Naive thymus-derived CD8-positive, alpha-beta T cell (primary cell): ENCODE results near the gene DENND4B. TPM values are rescaled to one million over a fixed set of nuclear protein-coding genes. Genes with fewer than 3 reads are reported as not detected.
A peak's percentile ranks its signal among the peaks of the same experiment; 100 is the strongest.

Experiments
- ATAC-seq, 2 donors: fragments of 150-1000 bp; cut with Tn5 transposase in 1 of 2; sonication (Bioruptor Pico), chemical (Tn5 transposase) in 1 of 2; 1 replicate in 1 of 2; 2 replicates in 1 of 2; pipeline ENCODE4 v1.10.0; 2021; ENCODE audit warnings: mild to moderate bottlenecking in 2 of 2, moderate library complexity in 2 of 2
- POLR2A ChIA-PET: fragments of 350-600 bp; sonication (Branson Sonifier 250); formaldehyde crosslinking; loops from one replicate; lab custom pipeline; 2021; ENCODE audit warnings: antibody characterized with exemption; lab: Charles Lee
- DNase-seq, 10 donors: peaks; one replicate each; pipeline versions ENCODE4 v3.0.0 to v3.0.0-alpha.2; 2020 to 2022
- H3K27ac Mint-ChIP-seq, 10 donors: one replicate each; pipeline ENCODE4 v1.8.0; 2020 to 2022; ENCODE audit warnings: mild to moderate bottlenecking in 10 of 10, mixed read lengths in 10 of 10, moderate library complexity in 4 of 10, inconsistent platforms in 1 of 10
- H3K27me3 Mint-ChIP-seq, 5 donors: one replicate each; pipeline ENCODE4 v1.8.0; 2021 to 2022; ENCODE audit warnings: mixed read lengths in 5 of 5
- H3K36me3 Mint-ChIP-seq, 3 donors: one replicate each; pipeline ENCODE4 v1.8.0; 2020 to 2022; ENCODE audit warnings: mixed read lengths in 3 of 3, mild to moderate bottlenecking in 2 of 3, inconsistent platforms in 1 of 3
- H3K4me1 Mint-ChIP-seq, 4 donors: one replicate each; pipeline ENCODE4 v1.8.0; 2021 to 2022; ENCODE audit warnings: mixed read lengths in 4 of 4
- H3K4me3 Mint-ChIP-seq, 10 donors: one replicate each; pipeline ENCODE4 v1.8.0; 2020 to 2022; ENCODE audit warnings: mild to moderate bottlenecking in 10 of 10, mixed read lengths in 10 of 10, moderate library complexity in 6 of 10, inconsistent platforms in 1 of 10
- H3K9me3 Mint-ChIP-seq, 9 donors: one replicate each; pipeline ENCODE4 v1.8.0; 2020 to 2022; ENCODE audit warnings: mixed read lengths in 9 of 9, mild to moderate bottlenecking in 3 of 9, inconsistent platforms in 1 of 9, moderate library complexity in 1 of 9
- polyA plus RNA-seq, 3 donors: library from polyadenylated mRNA; unstranded; fragments of 300-500 nt; fragmentation: Illumina TruSeq; gene quantifications; one replicate each; pipeline ENCODE4 v1.2.3, GENCODE V29; 2021
- total RNA-seq, 8 experiments: library from RNA in 2 of 8; stranded (reverse) in 2 of 8; gene quantifications; one replicate each; pipeline ENCODE4 v1.2.3 and lab custom pipeline; 2021 to 2026

DENND4B gene
- total and polyA plus RNA-seq, 5 experiments from 2014 or later: 12.0 to 194 (median 21.2) TPM

DNA sequence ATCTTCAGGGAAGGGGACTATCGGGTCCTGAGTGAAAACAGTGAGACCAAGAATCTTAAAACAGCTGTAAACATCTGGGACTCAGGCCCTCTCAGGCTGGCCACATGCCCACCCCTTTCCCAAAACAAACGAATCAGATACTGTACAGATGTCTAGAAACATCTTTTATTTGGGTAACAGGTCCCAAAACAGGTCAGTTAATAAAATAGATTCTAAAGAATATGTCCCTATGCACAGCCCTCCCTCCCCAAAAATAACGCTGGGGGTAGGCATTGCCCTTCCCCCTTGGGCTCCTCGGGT is 12.4 kb upstream of the DENND4B start:
- Mint-ChIP-seq H3K9me3 (peaks cover 0 to 2% (median 0%) of the 10 kb centered on the region in 9 donors), H3K4me1 (peaks cover 38 to 80% (median 63%) of the 10 kb centered on the region in 4 donors), H3K36me3 (peaks cover 0 to 6% (median 0%) of the 10 kb centered on the region in 3 donors)

GRCh38 chr1:153958111-153958960 is 11.8 kb upstream of the DENND4B start, which contains the start of gene CRTC2:
Gene CRTC2, minus strand, starts transcription at chr1:153958612. Its CDS starts 115 bp downstream, at chr1:153958497.
- Mint-ChIP-seq H3K27ac (peak within 1 kb of the TSS; percentile 85 to 98 (median 96)), H3K4me3 (peak within 1 kb of the TSS; percentile 86 to 100 (median 98)), H3K9me3 (no peaks in the 10 kb centered on the region), H3K4me1 (peaks cover 37 to 79% (median 63%) of the 10 kb centered on the region in 4 donors), H3K27me3 (no peaks in the 10 kb centered on the region), H3K36me3 (peaks cover 0 to 10% (median 3%) of the 10 kb centered on the region in 3 donors)
- ATAC-seq (peak; percentile 84 to 88), DNase-seq (peak; percentile 91 to 98 (median 96))
- POLR2A ChIA-PET: interaction anchor here (0.6 to 13.8 kb wide), 9 partner anchors 9 to 131 kb away, joined by 3 to 315 read pairs (median 42); partner anchors contain the start of genes CREB3L4, DENND4B, GATAD2B and JTB

More for the DNA sequence above, 12.4 kb upstream of the DENND4B start:
- no peaks in the 10 kb centered on the region for H3K27me3 Mint-ChIP-seq
- ATAC-seq (no peak), DNase-seq (no peak)
- POLR2A ChIA-PET: interaction anchor here (0.6 to 13.8 kb wide), 7 partner anchors 9 to 132 kb away, joined by 3 to 315 read pairs (median 61); partner anchors contain the start of genes CREB3L4, DENND4B, GATAD2B and JTB
- peak overlapping the region; percentile 85 to 98 (median 96) for H3K27ac Mint-ChIP-seq
- peak overlapping the region; percentile 86 to 100 (median 98) for H3K4me3 Mint-ChIP-seq

DNA sequence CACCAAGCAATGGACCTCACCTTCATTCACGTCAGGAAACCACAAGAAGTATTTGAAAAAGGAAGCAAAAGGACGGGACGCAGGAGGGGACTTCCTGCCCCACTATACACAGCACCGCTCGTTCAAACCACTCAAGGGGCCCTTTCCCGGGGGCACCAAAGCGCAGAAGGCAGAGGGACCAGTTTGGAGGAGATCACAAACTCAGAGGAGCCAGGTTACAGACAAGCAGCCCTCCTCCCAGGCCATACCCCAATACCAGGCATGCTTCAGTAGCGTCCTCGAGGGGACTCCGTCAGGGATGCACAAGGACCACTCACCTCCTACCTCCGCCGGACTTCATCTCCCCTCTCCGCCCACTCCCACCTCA is 11.2 kb upstream of the DENND4B start:
- Mint-ChIP-seq H3K27ac (peak overlapping the region; percentile 85 to 98 (median 96)), H3K27me3 (no peaks in the 10 kb centered on the region), H3K36me3 (peaks cover 0 to 17% (median 5%) of the 10 kb centered on the region in 3 donors), H3K4me3 (peak overlapping the region; percentile 86 to 100 (median 98)), H3K9me3 (no peaks in the 10 kb centered on the region), H3K4me1 (peaks cover 36 to 78% (median 62%) of the 10 kb centered on the region in 4 donors)
- DNase-seq (peak in 7 of 10 donors; percentile 27 to 71 (median 50)), ATAC-seq (peak; percentile 23 to 29)
- POLR2A ChIA-PET: interaction anchor here (0.9 to 13.8 kb wide), 8 partner anchors 10 to 38 kb away, joined by 3 to 315 read pairs (median 52); partner anchors contain the start of genes CREB3L4, DENND4B, GATAD2B and JTB

DNA sequence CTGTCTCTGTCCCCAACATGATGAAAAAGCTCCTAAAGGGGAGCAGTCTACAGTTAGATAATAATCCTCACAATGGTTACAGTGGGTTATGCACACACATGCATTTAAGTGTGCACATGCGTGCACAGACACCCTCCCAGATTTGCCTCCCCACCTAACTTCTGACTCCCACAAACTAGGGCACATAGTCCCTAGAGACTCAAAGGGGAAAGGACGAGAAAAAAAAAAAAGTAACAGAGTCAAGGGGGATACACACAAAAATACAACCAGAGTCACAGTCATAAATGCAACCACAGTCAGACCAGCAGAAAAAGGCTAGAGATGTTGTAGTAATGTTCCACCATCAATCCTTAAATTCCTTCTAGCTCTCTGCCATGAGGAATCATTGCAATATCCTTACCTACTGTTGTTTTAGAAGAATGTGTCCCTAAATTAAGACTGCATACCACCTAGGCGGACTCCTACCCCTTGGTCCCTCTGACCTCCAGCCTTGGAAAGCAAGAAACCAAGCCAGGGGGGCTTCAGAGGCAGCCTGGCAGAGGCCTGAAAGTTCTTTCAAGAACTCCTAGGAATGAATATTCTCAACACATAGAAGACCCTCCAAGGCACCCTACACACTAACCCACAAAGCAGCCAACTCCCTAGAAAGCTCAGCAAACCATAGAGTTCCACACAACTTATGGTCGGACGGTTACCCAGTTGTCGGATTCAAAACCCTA is 10.6 kb upstream of the DENND4B start:
- ATAC-seq: peak in 1 of 2 donors; percentile 2
- H3K4me3 Mint-ChIP-seq: peak overlapping the region; percentile 86 to 100 (median 98)
- no peaks in the 10 kb centered on the region for H3K9me3 Mint-ChIP-seq
- peaks cover 0 to 22% (median 5%) of the 10 kb centered on the region in 3 donors for H3K36me3 Mint-ChIP-seq
- no peak for DNase-seq
- no peaks in the 10 kb centered on the region for H3K27me3 Mint-ChIP-seq
- POLR2A ChIA-PET: interaction anchor here (0.8 to 13.8 kb wide), 10 partner anchors 10 to 285 kb away, joined by 3 to 315 read pairs (median 32); partner anchors contain the start of genes CREB3L4, DENND4B, GATAD2B and JTB
- peak overlapping the region; percentile 85 to 98 (median 96) for H3K27ac Mint-ChIP-seq
- H3K4me1 Mint-ChIP-seq: peaks cover 31 to 73% (median 58%) of the 10 kb centered on the region in 4 donors

GRCh38 chr1:153954826-153955225 is 8.3 kb upstream of the DENND4B start:
- Mint-ChIP-seq H3K9me3 (no peaks in the 10 kb centered on the region), H3K27me3 (no peaks in the 10 kb centered on the region), H3K4me1 (peaks cover 40 to 63% (median 60%) of the 10 kb centered on the region in 4 donors), H3K27ac (peak overlapping the region in 8 of 10 donors; percentile 71 to 97 (median 90)), H3K36me3 (peaks cover 4 to 46% (median 11%) of the 10 kb centered on the region in 3 donors), H3K4me3 (peak overlapping the region in 8 of 10 donors; percentile 10 to 95 (median 40))
- POLR2A ChIA-PET: interaction anchor here (1.0 to 8.7 kb wide), 7 partner anchors 8 to 36 kb away, joined by 4 to 118 read pairs (median 24); partner anchors contain the start of genes CREB3L4, DENND4B, JTB and RAB13
- DNase-seq (no peak), ATAC-seq (no peak)

DNA sequence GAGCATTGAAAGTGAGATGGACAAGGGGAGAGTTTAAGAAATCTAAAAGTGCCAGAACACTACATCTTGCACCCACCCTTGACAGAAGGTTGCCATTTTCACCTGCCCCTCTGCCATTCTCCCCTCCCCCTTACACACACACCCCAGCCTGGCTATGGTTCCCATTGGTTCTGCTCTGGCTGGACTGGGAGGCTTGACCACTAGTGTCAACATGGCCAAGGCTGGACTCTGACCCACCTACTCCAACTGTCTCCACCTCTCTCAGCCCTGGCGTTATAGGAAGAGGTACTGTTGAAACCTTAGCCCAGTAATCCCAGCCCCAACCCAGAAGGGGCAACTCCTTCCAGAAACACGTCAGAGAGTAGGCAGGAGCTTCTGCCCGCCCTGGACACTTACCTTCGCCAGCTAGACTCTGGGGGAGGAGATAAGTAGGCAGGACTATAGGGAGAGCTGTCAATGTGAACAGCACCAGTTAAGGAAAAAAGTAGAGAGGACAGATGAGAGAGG is 7.4 kb upstream of the DENND4B start:
- H3K4me3 Mint-ChIP-seq: peak overlapping the region in 7 of 10 donors; percentile 14 to 83 (median 41)
- H3K27me3 Mint-ChIP-seq: no peaks in the 10 kb centered on the region
- DNase-seq (no peak), ATAC-seq (no peak)
- H3K27ac Mint-ChIP-seq: peak overlapping the region; percentile 47 to 97 (median 86)
- H3K9me3 Mint-ChIP-seq: no peaks in the 10 kb centered on the region
- peaks cover 4 to 53% (median 11%) of the 10 kb centered on the region in 3 donors for H3K36me3 Mint-ChIP-seq
- H3K4me1 Mint-ChIP-seq: peaks cover 40 to 61% (median 57%) of the 10 kb centered on the region in 4 donors
- POLR2A ChIA-PET: interaction anchor here (2.9 to 8.7 kb wide), 6 partner anchors 9 to 37 kb away, joined by 12 to 118 read pairs (median 42); partner anchors contain the start of genes CREB3L4, DENND4B, JTB and RAB13

DNA sequence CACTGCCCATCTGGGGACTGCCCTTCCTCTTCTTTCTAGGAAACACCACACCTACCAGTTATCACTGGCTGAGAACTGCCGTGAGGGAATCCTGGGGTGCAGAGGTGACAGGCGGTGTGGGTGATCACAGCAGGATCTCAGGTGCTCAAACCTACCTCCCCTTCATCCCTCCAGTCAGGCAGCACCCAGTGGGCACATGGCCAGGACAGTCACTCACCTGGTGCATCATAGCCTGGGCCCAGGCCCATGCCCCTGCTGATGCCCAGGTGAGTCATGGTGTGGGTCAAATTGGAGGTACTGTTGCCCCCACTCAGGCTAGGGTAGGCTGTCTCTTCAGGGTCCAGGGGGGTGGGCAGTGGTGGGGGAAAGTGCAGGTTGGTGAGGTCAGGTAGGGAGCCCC is 5.3 kb upstream of the DENND4B start:
- no peaks in the 10 kb centered on the region for H3K27me3 Mint-ChIP-seq
- H3K36me3 Mint-ChIP-seq: peaks cover 4 to 71% (median 11%) of the 10 kb centered on the region in 3 donors
- no peaks in the 10 kb centered on the region for H3K9me3 Mint-ChIP-seq
- peaks cover 32 to 58% (median 53%) of the 10 kb centered on the region in 4 donors for H3K4me1 Mint-ChIP-seq
- H3K27ac Mint-ChIP-seq: peak overlapping the region in 8 of 10 donors; percentile 24 to 86 (median 60)
- DNase-seq: no peak
- POLR2A ChIA-PET: interaction anchor here (0.6 to 1.5 kb wide), 2 partner anchors 29 to 419 kb away, joined by 3 to 6 read pairs; partner anchors contain the start of gene GATAD2B
- H3K4me3 Mint-ChIP-seq: no peak overlapping the region
- ATAC-seq: no peak

- peaks cover 29 to 53% (median 48%) of the 10 kb centered on the region in 4 donors for H3K4me1 Mint-ChIP-seq
- H3K9me3 Mint-ChIP-seq: no peaks in the 10 kb centered on the region
- peak overlapping the region in 4 of 10 donors; percentile 9 to 84 (median 64) for H3K27ac Mint-ChIP-seq
- H3K36me3 Mint-ChIP-seq: peaks cover 4 to 72% (median 11%) of the 10 kb centered on the region in 3 donors
- H3K27me3 Mint-ChIP-seq: no peaks in the 10 kb centered on the region
- POLR2A ChIA-PET: interaction anchor here (0.6 to 14.0 kb wide), 4 partner anchors 11 to 418 kb away, joined by 3 to 315 read pairs (median 4); partner anchors contain the start of genes CREB3L4, CRTC2, GATAD2B and JTB
- H3K4me3 Mint-ChIP-seq: no peak overlapping the region
- ATAC-seq (no peak), DNase-seq (no peak)
Observed at GRCh38 chr1:153951183-153951582, 4.7 kb upstream of the DENND4B start.

DNA sequence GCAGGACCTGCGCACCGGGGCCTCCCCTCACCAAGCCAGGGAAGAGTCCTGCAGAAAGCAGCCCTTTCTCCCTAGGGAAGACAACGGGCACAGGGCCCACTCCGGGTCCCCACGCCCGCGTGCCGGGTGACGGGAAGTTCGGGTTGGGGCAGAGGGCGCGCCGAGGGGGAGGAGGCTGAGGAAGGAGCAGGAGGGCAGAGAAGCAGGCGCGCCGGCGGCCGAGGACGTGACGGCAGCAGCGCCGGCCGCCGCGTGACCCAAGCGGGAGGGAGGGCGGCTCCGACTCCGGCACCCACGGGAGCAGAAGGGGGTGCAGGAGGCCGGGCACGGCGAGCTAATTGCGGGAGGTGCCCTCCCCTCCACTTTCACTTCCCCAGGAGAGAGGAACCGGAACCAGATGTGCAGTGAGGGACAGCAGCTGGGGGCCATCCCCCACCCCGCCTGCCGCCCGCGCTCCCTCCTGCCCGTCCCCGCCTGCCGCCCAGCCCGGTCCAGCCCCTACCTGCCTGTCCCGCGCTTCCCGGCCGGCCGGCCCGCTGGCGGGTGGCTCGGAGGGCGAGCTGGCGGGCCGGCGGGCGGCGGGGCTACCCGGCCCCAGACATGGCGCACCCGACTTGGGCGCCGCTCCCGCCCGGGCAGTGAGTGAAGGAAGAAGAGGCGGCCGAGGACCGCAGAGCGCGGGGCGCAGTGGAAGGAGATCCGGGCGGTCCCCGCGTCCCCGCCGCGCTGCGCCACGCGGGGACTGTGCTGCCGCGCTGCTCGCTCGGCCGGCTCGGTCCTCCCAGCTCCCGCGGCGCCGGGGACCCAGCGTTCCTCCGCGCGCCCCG is 510 bp downstream of the DENND4B start:
- Mint-ChIP-seq H3K9me3 (no peaks in the 10 kb centered on the region), H3K27me3 (no peaks in the 10 kb centered on the region), H3K36me3 (peaks cover 4 to 62% (median 11%) of the 10 kb centered on the region in 3 donors), H3K4me1 (peaks cover 34 to 61% (median 50%) of the 10 kb centered on the region in 4 donors), H3K4me3 (peak overlapping the region; percentile 91 to 98 (median 94)), H3K27ac (peak overlapping the region; percentile 92 to 98 (median 95))
- DNase-seq (peak; percentile 53 to 83 (median 67)), ATAC-seq (peak; percentile 43 to 56)
- POLR2A ChIA-PET: interaction anchor here (0.5 to 14.0 kb wide), 28 partner anchors 8 to 401 kb away, joined by 3 to 315 read pairs (median 5); partner anchors contain the start of genes CHTOP, CREB3L4, CRTC2 and GATAD2B

DNA sequence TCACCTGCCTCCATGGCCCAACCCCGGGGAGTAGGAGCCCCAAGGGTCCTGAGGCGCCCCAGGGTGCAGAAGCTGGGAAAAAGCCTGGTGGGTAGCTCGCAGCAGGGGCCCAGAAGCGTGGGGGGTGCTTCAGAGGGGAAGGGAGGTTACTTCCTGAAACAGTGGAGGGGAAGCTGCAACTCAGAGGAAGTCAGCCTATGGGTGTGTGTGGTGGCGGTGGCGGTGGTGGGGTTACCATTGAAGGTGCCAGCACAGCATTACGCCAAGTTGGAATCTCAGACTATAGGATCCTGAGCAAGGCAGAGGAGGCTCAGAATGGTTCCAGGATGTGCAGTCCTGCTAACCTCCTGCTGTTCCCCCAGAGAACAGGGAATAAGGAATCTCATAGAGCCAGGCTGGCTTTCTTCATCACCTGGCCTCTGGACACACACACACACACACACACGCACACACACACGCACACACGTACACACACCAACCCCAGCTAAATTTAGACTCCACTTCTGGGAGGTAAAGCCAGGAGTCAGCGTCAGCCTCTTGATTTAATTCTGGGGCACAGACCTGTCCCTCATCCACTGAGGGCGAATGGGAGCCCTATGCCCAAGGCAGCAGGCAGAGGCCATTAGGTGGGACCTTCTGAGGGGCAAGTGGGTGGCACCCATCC is 1.3 kb downstream of the DENND4B start:
- peaks cover 31 to 58% (median 49%) of the 10 kb centered on the region in 4 donors for H3K4me1 Mint-ChIP-seq
- no peaks in the 10 kb centered on the region for H3K9me3 Mint-ChIP-seq
- H3K27ac Mint-ChIP-seq: peak overlapping the region; percentile 92 to 98 (median 95)
- POLR2A ChIA-PET: interaction anchor here (0.5 to 14.0 kb wide), 23 partner anchors 9 to 400 kb away, joined by 3 to 315 read pairs (median 6); partner anchors contain the start of genes CHTOP, CREB3L4, CRTC2 and GATAD2B
- peak; percentile 75 to 85 for ATAC-seq
- H3K4me3 Mint-ChIP-seq: peak overlapping the region; percentile 91 to 98 (median 94)
- H3K27me3 Mint-ChIP-seq: no peaks in the 10 kb centered on the region
- H3K36me3 Mint-ChIP-seq: peaks cover 0 to 60% (median 6%) of the 10 kb centered on the region in 3 donors
- DNase-seq: peak; percentile 63 to 93 (median 82)
